Neuron (in vitro differentiated cells): ENCODE results near the gene CDK8.

ENCODE experiments used
- H2AFZ ChIP-seq: one replicate; pipeline ENCODE4 v1.6.1; 2013; ENCODE audit warnings: low read depth, mild to moderate bottlenecking, inconsistent platforms, low read length, moderate library complexity
- H3K27me3 ChIP-seq: one replicate; pipeline ENCODE4 v1.6.1; 2013; ENCODE audit warnings: low read length; ENCODE audit not compliant: insufficient read depth
- H3K36me3 ChIP-seq: one replicate; pipeline ENCODE4 v1.6.1; 2013; ENCODE audit warnings: low read length; ENCODE audit not compliant: insufficient read depth
- H3K4me1 ChIP-seq: one replicate; pipeline ENCODE4 v1.6.1; 2013; ENCODE audit warnings: low read length; ENCODE audit not compliant: insufficient read depth
- H3K4me3 ChIP-seq: 2 replicates; pipeline ENCODE4 v1.5.1; 2013; ENCODE audit warnings: mild to moderate bottlenecking, low read length, moderate library complexity
- H3K9me3 ChIP-seq: one replicate; pipeline ENCODE4 v1.6.1; 2013; ENCODE audit warnings: low read length

The CDK8 gene

GRCh38 chr13:26420282-26420960 lies 166.5 kb downstream of the CDK8 start:
- Histone ChIP-seq H3K4me3 (no peak overlapping the region), H3K9me3 (no peaks in the 10 kb centered on the region), H2AFZ (no peak overlapping the region), H3K27me3 (no peaks in the 10 kb centered on the region), H3K36me3 (no peaks in the 10 kb centered on the region), H3K4me1 (no peaks in the 10 kb centered on the region)

DNA sequence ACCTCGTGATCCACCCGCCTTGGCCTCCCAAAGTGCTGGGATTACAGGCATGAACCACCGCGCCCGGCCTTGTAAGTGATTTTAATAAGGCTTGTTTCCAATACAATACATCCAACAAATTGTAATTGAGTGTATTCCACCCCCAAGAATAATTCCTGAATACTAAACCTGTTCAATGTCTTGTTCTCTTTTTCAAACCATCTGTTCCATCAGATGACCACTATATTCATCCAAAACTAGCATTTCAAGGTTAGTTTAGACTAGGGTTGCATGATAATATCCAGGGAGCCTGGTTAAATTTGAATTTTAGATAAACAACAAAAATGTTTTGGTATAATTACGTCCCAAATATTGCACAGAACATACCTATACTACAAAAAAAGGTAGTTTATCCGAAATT lies 168.1 kb downstream of the CDK8 start:
- H3K4me3 ChIP-seq = no peak overlapping the region
- no peak overlapping the region for H2AFZ ChIP-seq
- no peaks in the 10 kb centered on the region for H3K4me1 ChIP-seq
- H3K27me3 ChIP-seq = no peaks in the 10 kb centered on the region
- H3K36me3 ChIP-seq = no peaks in the 10 kb centered on the region
- no peaks in the 10 kb centered on the region for H3K9me3 ChIP-seq

GRCh38 chr13:26423629-26424028 lies 169.7 kb downstream of the CDK8 start:
- Histone ChIP-seq H3K4me1 (no peaks in the 10 kb centered on the region), H2AFZ (no peak overlapping the region), H3K4me3 (no peak overlapping the region), H3K36me3 (no peaks in the 10 kb centered on the region), H3K9me3 (no peaks in the 10 kb centered on the region), H3K27me3 (no peaks in the 10 kb centered on the region)

GRCh38 chr13:26424181-26424580 lies 170.3 kb downstream of the CDK8 start:
- Histone ChIP-seq H3K4me3 (no peak overlapping the region), H3K36me3 (no peaks in the 10 kb centered on the region), H2AFZ (no peak overlapping the region), H3K9me3 (no peaks in the 10 kb centered on the region), H3K27me3 (no peaks in the 10 kb centered on the region), H3K4me1 (no peaks in the 10 kb centered on the region)

GRCh38 chr13:26425443-26426358 lies 171.8 kb downstream of the CDK8 start:
- no peaks in the 10 kb centered on the region for H3K9me3 ChIP-seq
- H3K36me3 ChIP-seq = no peaks in the 10 kb centered on the region
- no peak overlapping the region for H3K4me3 ChIP-seq
- H3K27me3 ChIP-seq = no peaks in the 10 kb centered on the region
- H2AFZ ChIP-seq = no peak overlapping the region
- H3K4me1 ChIP-seq = no peaks in the 10 kb centered on the region

GRCh38 chr13:26433776-26434175 lies 179.8 kb downstream of the CDK8 start:
- Histone ChIP-seq H3K9me3 (no peaks in the 10 kb centered on the region), H2AFZ (no peak overlapping the region), H3K4me3 (no peak overlapping the region), H3K4me1 (no peaks in the 10 kb centered on the region), H3K36me3 (no peaks in the 10 kb centered on the region), H3K27me3 (no peaks in the 10 kb centered on the region)

- H3K27me3 ChIP-seq = no peaks in the 10 kb centered on the region
- H2AFZ ChIP-seq = no peak overlapping the region
- no peaks in the 10 kb centered on the region for H3K9me3 ChIP-seq
- H3K4me1 ChIP-seq = no peaks in the 10 kb centered on the region
- no peaks in the 10 kb centered on the region for H3K36me3 ChIP-seq
- H3K4me3 ChIP-seq = no peak overlapping the region
Observed at GRCh38 chr13:26435171-26435570, 181.2 kb downstream of the CDK8 start.

- Histone ChIP-seq H3K4me1 (no peaks in the 10 kb centered on the region), H2AFZ (no peak overlapping the region), H3K4me3 (no peak overlapping the region), H3K27me3 (no peaks in the 10 kb centered on the region), H3K9me3 (no peaks in the 10 kb centered on the region), H3K36me3 (no peaks in the 10 kb centered on the region)
Observed at GRCh38 chr13:26435646-26436045, 181.7 kb downstream of the CDK8 start.

- H3K9me3 ChIP-seq = no peaks in the 10 kb centered on the region
- H2AFZ ChIP-seq = no peak overlapping the region
- no peaks in the 10 kb centered on the region for H3K4me1 ChIP-seq
- H3K36me3 ChIP-seq = no peaks in the 10 kb centered on the region
- no peaks in the 10 kb centered on the region for H3K27me3 ChIP-seq
- H3K4me3 ChIP-seq = no peak overlapping the region
Observed at GRCh38 chr13:26436914-26437313, 183.0 kb downstream of the CDK8 start.

GRCh38 chr13:26440111-26440510 lies 186.2 kb downstream of the CDK8 start:
- Histone ChIP-seq H3K27me3 (no peaks in the 10 kb centered on the region), H2AFZ (no peak overlapping the region)

DNA sequence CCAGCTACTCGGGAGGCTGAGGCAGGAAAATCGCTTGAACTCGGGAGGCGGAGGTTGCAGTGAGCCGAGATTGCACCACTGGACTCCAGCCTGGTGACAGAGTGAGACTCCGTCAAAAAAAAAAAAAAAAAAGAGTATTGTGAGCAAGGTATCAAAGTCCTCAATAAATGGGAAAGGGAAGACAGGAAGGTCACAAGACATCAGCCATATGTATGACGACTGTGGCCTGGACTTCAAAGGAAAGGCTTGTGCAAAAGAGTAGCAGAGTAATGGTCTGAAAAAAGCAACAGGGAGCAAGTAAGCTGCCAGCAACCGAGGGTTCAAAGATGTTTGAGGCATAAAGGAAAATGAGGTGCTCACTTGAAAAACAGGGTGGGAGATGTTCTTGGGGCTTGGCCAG lies 187.5 kb downstream of the CDK8 start:
- H2AFZ ChIP-seq = no peak overlapping the region
- no peak overlapping the region for H3K4me3 ChIP-seq
- no peaks in the 10 kb centered on the region for H3K36me3 ChIP-seq

More at GRCh38 chr13:26440111-26440510, 186.2 kb downstream of the CDK8 start:
- Histone ChIP-seq H3K36me3 (no peaks in the 10 kb centered on the region), H3K4me1 (no peaks in the 10 kb centered on the region), H3K9me3 (no peaks in the 10 kb centered on the region), H3K4me3 (no peak overlapping the region)

DNA sequence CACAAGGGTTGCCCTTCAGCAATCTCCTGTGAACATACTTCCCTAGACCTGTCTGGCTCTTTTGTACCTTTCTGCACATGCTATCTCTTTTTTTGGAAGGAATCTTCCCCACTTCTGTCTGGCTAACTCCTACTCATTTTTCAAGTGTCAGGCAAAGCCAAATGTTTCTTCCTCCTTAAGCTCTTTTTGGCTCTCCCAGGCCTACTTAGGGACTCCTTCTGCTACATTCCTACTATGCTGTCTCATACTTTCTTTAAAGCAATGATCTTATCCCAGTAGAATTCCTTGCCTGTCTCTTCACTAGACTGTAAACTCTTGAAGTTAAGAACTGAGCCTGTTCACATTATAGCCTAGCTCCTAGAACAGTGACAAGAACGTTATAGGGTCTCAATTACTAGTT lies 188.6 kb downstream of the CDK8 start:
- Histone ChIP-seq H2AFZ (no peak overlapping the region), H3K27me3 (no peaks in the 10 kb centered on the region), H3K4me3 (no peak overlapping the region), H3K36me3 (no peaks in the 10 kb centered on the region), H3K4me1 (no peaks in the 10 kb centered on the region), H3K9me3 (no peaks in the 10 kb centered on the region)

More for the DNA sequence above, 187.5 kb downstream of the CDK8 start:
- Histone ChIP-seq H3K4me1 (no peaks in the 10 kb centered on the region), H3K9me3 (no peaks in the 10 kb centered on the region), H3K27me3 (no peaks in the 10 kb centered on the region)

DNA sequence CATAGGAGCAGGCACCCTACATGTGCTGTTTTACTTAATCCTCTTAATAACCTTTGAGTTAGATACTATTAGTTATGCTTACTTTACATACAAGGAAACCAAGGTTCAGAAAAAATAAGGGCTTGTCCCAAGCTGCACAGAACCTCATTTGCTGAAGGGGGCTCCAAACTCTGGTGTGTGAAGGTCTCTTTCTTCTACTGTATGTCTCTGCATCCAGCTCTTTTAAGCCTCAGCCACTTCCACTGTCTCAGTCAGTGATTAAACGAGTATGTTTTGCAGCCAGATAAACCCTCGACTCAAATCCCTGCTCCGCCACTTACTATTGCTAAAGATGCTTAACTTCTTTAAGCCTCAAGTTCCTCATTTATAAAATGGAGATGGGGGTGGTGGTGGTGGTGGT lies 191.2 kb downstream of the CDK8 start:
- Histone ChIP-seq H3K4me1 (no peaks in the 10 kb centered on the region), H3K36me3 (no peaks in the 10 kb centered on the region), H2AFZ (no peak overlapping the region), H3K27me3 (no peaks in the 10 kb centered on the region), H3K4me3 (no peak overlapping the region), H3K9me3 (no peaks in the 10 kb centered on the region)
